Upper lobe of right lung (tissue), 1 donor: ENCODE results near the gene EVL. TPM values are rescaled to one million over a fixed set of nuclear protein-coding genes. Genes with fewer than 3 reads are reported as not detected.
"Not testable (repeated sequence)": the region's sequence is repeated elsewhere in the genome, so short reads cannot be mapped to it uniquely, and the experiment has no call there.

Experiments used
- ATAC-seq: fragments of 200-7000 bp; cut with Tn5 transposase; one replicate; pipeline ENCODE4 v1.9.1; 2020; ENCODE audit warnings: mild to moderate bottlenecking, moderate library complexity
- DNase-seq: peaks from one replicate; pipeline ENCODE4 v3.0.0-alpha.2; 2020
- H3K27ac ChIP-seq: fragments of 200-600 bp; one replicate; pipeline ENCODE4 v1.8.0; 2022
- H3K27me3 ChIP-seq: fragments of 200-600 bp; one replicate; pipeline ENCODE4 v1.8.0; 2022; ENCODE audit warnings: mild to moderate bottlenecking
- H3K36me3 ChIP-seq: fragments of 200-600 bp; one replicate; pipeline ENCODE4 v1.8.0; 2022
- H3K4me1 ChIP-seq: fragments of 200-600 bp; one replicate; pipeline ENCODE4 v1.8.0; 2022
- H3K4me3 ChIP-seq: fragments of 200-600 bp; one replicate; pipeline ENCODE4 v1.8.0; 2022; ENCODE audit warnings: mild to moderate bottlenecking
- H3K9me3 ChIP-seq: fragments of 200-600 bp; one replicate; pipeline ENCODE4 v1.8.0; 2022
- intact Hi-C: fragments of 100-400 bp; cut with DNase I; formaldehyde crosslinking; loops from one replicate; pipeline ENCODE4 v1.11.0; 2022
- total RNA-seq: library from RNA; stranded (reverse); fragmentation: NEBNext Ultra II Directional; extraction: Animal tissue kit (Norgen Biotek cat#: 25700); gene quantifications from one replicate; pipeline ENCODE4 v1.2.1, GENCODE V29; 2021
- TF ChIP-seq, protein P1 (sequence below): fragments of 200-600 bp; IDR thresholded peaks from one replicate; pipeline ENCODE4 v1.8.0; 2022; ENCODE audit warnings: antibody characterized with exemption
- donor health status: DM: no; HTN: yes; CAD: no; lungs with severe emphysema.

Gene EVL
- total RNA-seq, 1 donor from 2014 or later: 206 TPM

DNA sequence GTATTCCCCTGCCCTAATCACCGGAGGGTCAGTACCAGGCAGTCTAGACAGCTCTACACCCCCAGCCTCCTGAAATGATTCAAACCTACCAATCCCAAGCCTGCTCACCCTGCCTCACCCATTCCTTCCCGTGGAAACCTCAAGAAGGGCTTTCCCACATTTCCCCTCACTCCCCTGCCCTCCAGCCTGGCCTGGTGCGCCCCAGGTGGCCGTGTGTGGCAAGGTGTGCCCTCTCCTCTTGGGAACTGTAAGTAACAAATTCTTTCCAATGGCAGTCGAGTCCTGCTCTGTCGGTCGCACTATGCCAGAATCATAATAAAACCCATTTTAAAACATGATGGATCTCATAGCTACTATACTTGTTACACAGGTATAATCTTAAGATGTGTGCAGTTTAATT, 108.1 kb downstream of the EVL start:
- no peak overlapping the region for H3K27ac ChIP-seq
- no peak for ATAC-seq
- no peak overlapping the region for H3K4me3 ChIP-seq
- H3K9me3 ChIP-seq: no peaks in the 10 kb centered on the region
- H3K36me3 ChIP-seq: no peaks in the 10 kb centered on the region
- no peak for DNase-seq
- H3K27me3 ChIP-seq: no peaks in the 10 kb centered on the region
- intact Hi-C loops: no loop called here
- H3K4me1 ChIP-seq: no peaks in the 10 kb centered on the region
- TF ChIP-seq, protein P1, sequence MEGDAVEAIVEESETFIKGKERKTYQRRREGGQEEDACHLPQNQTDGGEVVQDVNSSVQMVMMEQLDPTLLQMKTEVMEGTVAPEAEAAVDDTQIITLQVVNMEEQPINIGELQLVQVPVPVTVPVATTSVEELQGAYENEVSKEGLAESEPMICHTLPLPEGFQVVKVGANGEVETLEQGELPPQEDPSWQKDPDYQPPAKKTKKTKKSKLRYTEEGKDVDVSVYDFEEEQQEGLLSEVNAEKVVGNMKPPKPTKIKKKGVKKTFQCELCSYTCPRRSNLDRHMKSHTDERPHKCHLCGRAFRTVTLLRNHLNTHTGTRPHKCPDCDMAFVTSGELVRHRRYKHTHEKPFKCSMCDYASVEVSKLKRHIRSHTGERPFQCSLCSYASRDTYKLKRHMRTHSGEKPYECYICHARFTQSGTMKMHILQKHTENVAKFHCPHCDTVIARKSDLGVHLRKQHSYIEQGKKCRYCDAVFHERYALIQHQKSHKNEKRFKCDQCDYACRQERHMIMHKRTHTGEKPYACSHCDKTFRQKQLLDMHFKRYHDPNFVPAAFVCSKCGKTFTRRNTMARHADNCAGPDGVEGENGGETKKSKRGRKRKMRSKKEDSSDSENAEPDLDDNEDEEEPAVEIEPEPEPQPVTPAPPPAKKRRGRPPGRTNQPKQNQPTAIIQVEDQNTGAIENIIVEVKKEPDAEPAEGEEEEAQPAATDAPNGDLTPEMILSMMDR: no peak

DNA sequence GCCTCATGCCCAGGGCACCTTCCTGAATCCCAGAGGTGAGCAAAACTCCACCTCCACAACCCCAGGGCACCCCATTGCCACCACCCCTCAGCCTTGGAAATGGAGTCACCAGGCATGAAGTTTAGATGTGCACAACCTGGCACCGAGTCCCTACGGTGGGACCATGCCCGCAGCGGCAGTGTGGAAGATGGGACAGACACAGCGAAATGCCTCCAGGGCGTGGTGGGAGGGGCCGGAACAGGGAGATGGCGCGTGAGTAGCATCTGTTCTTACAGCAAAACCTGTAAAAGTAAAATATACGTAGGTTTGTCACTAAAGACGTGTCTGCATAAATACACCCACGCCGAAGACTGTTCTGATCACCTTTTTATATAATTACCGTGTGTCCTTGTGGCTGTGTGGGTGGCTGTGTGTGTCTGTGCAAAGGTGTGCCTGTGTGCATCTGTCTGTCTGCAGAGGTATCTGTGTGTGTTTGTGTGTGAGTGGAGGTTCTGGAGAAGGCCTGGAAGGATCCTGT, 111.6 kb downstream of the EVL start:
- Histone ChIP-seq H3K27ac (no peak overlapping the region), H3K9me3 (no peaks in the 10 kb centered on the region), H3K27me3 (no peaks in the 10 kb centered on the region), H3K4me1 (no peaks in the 10 kb centered on the region), H3K4me3 (no peak overlapping the region), H3K36me3 (no peaks in the 10 kb centered on the region)
- DNase-seq (no peak), ATAC-seq (no peak)
- intact Hi-C loops: no loop called here
- TF ChIP-seq, protein P1: no peak

DNA sequence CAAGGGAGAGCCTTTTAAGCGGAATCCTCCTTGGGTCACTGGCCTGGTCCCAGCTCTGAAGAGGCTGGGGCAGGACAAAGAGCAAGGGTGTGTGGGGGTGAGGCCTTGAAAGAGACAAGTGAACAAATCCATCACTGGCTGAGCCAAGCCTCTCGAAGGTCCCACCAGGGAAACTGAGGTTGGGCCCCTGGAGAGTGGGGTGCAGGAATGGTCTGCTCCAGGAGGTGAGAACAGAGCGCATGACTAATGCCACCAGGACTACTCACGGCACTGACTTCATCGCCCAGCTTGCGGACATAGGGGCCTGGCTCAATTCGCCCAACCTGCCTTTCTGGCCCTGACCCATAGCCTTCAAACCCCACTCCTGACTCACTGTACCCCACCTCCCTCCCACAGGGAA, 113.5 kb downstream of the EVL start:
- DNase-seq (no peak), ATAC-seq (no peak)
- intact Hi-C loops: no loop called here
- no peaks in the 10 kb centered on the region for H3K36me3 ChIP-seq
- no peaks in the 10 kb centered on the region for H3K4me1 ChIP-seq
- H3K4me3 ChIP-seq: no peak overlapping the region
- H3K9me3 ChIP-seq: no peaks in the 10 kb centered on the region
- no peak overlapping the region for H3K27ac ChIP-seq
- H3K27me3 ChIP-seq: no peaks in the 10 kb centered on the region
- TF ChIP-seq, protein P1: no peak

DNA sequence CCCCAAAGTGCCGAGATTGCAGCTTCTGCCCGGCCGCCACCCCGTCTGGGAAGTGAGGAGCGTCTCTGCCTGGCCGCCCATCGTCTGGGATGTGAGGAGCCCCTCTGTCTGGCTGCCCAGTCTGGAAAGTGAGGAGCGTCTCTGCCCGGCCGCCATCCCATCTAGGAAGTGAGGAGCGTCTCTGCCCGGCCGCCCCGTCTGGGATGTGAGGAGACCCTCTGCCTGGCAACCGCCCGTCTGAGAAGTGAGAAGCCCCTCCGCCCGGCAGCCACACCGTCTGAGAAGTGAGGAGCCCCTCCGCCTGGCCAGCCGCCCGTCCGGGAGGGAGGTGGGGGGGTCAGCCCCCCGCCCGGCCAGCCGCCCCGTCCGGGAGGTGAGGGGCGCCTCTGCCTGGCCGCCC, 115.4 kb downstream of the EVL start:
- intact Hi-C loops, H3K4me1 ChIP-seq, DNase-seq, H3K9me3 ChIP-seq, H3K27ac ChIP-seq, H3K36me3 ChIP-seq, H3K4me3 ChIP-seq, H3K27me3 ChIP-seq, ATAC-seq: not testable (repeated sequence)

DNA sequence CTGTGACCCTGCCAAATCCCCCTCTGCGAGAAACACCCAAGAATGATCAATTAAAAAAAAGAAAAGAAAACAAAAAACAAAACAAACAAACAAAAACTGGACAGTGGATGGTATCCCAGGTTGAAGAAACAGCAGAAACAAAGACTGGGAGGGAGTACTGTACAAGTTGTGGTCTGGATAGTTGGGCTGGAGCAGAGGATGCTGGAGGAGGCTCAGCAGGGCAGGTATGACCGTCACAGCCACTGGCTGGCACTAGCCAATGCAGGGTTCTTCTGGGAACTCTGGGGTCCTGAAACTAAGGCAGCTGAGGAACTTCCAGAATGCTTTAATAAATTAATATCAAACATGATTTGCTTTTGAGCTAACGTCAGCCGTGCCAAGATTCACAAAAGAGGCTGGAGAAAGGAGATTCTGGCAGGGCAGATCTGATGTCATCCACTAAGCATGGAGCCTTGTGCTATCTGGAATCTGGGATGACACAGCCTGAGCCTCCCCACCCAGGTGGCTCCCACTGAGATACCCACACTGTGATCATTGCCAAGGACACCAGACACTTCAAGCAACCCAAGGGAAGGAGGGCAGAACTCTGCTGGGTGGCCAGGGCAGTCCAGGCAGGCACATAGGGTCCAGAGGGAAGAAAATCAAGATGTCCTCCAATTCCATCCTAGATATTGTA, 116.8 kb downstream of the EVL start:
- H3K4me1 ChIP-seq, ATAC-seq, H3K27me3 ChIP-seq, H3K27ac ChIP-seq, H3K9me3 ChIP-seq, DNase-seq, intact Hi-C loops, H3K4me3 ChIP-seq, H3K36me3 ChIP-seq: not testable (repeated sequence)

DNA sequence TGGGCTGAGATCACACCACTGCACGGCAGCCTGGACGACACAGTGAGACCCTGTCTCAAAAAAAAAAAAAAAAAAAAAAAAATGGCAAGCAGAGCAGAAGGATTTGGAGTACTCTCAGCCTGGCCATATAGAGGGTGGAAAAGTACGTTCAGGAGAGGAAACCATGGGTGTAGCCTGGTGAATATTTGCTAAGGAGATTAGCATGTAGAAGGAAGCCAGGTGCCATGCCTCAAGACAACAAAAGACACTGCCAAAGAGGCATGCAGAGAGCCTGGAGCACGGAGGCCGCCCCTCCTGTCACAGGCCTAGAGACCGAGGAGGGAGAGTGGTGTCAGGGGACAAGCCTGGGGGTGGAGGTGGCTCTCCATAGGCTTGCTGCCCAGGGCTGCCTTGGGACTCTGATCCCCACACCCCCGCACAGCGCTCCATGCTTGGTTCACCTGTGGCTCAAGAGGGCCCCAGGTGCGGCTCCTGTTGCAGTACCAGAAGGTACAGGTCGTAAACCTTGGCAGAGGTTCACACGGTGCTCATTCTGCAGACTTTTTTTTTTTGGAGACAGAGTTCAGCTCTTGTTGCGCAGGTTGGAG, 122.1 kb downstream of the EVL start:
- Histone ChIP-seq H3K27ac (no peak overlapping the region), H3K36me3 (no peaks in the 10 kb centered on the region), H3K4me1 (peaks cover 8% of the 10 kb centered on the region), H3K9me3 (no peaks in the 10 kb centered on the region), H3K27me3 (no peaks in the 10 kb centered on the region), H3K4me3 (no peak overlapping the region)
- DNase-seq (no peak), ATAC-seq (peak; percentile 54)
- TF ChIP-seq, protein P1: no peak
- intact Hi-C loops: no loop called here
